GM23338 (cell line): ENCODE measurements around the gene MGAT3. TPM values are rescaled to one million over a fixed set of nuclear protein-coding genes. Genes with fewer than 3 reads are reported as not detected.

Source experiments
- ATAC-seq: fragments of 200-7000 bp; cut with Tn5 transposase; 3 replicates; pipeline ENCODE4 v1.9.1; 2020
- DNase-seq: peaks from one replicate; pipeline ENCODE4 v3.0.0-alpha.2; 2015; ENCODE audit warnings: low spot score
- H2AFZ ChIP-seq: fragments of 200-600 bp; sonication (generic); 2 replicates; pipeline ENCODE4 v1.8.0; 2016; ENCODE audit warnings: antibody characterized with exemption, mild to moderate bottlenecking, moderate library complexity
- H3F3A ChIP-seq: fragments of 200-600 bp; sonication (generic); replicated peaks from 2 replicates; pipeline ENCODE4 v1.8.0; 2017; ENCODE audit warnings: antibody characterized with exemption, mixed run types, low read depth
- H3K27ac ChIP-seq: fragments of 200-600 bp; sonication (generic); 2 replicates; pipeline ENCODE4 v1.6.1; 2016; ENCODE audit warnings: low read depth
- H3K27me3 ChIP-seq: fragments of 200-600 bp; sonication (generic); 2 replicates; pipeline ENCODE4 v1.8.0; 2016; ENCODE audit warnings: mild to moderate bottlenecking, mixed run types, moderate library complexity; ENCODE audit not compliant: insufficient read depth
- H3K36me3 ChIP-seq: fragments of 200-600 bp; sonication (generic); 2 replicates; pipeline ENCODE4 v1.8.0; 2016; ENCODE audit warnings: mild to moderate bottlenecking; ENCODE audit not compliant: insufficient read depth
- H3K4me1 ChIP-seq: fragments of 200-600 bp; sonication (generic); 2 replicates; pipeline ENCODE4 v1.8.0; 2016; ENCODE audit warnings: mild to moderate bottlenecking, moderate library complexity; ENCODE audit not compliant: insufficient read depth
- H3K4me2 ChIP-seq: fragments of 200-600 bp; sonication (generic); 2 replicates; pipeline ENCODE4 v1.7.1; 2017; ENCODE audit warnings: mixed run types
- H3K4me3 ChIP-seq: fragments of 200-600 bp; sonication (generic); 2 replicates; pipeline ENCODE4 v1.6.1; 2016; ENCODE audit warnings: mixed run types
- H3K79me2 ChIP-seq: fragments of 200-600 bp; sonication (generic); replicated peaks from 2 replicates; pipeline ENCODE4 v1.8.0; 2017; ENCODE audit warnings: mild to moderate bottlenecking; ENCODE audit not compliant: insufficient read depth
- H3K9me2 ChIP-seq: fragments of 200-600 bp; sonication (generic); 2 replicates; pipeline ENCODE4 v1.8.0; 2017; ENCODE audit not compliant: insufficient read depth
- H4K20me1 ChIP-seq: fragments of 200-600 bp; sonication (generic); replicated peaks from 2 replicates; pipeline ENCODE4 v1.8.0; 2017; ENCODE audit warnings: mild to moderate bottlenecking; ENCODE audit not compliant: insufficient read depth
- H3K27ac Mint-ChIP-seq: 2 replicates; pipeline ENCODE4 v1.8.0; 2020; ENCODE audit warnings: inconsistent platforms, mild to moderate bottlenecking, moderate library complexity, mixed read lengths
- H3K27me3 Mint-ChIP-seq: 3 replicates; pipeline ENCODE4 v1.8.0; 2022; ENCODE audit warnings: low read depth, mild to moderate bottlenecking, moderate library complexity, mixed read lengths, inconsistent platforms; ENCODE audit not compliant: insufficient read depth, poor library complexity
- H3K36me3 Mint-ChIP-seq: 3 replicates; pipeline ENCODE4 v1.8.0; 2021; ENCODE audit warnings: low read depth, mild to moderate bottlenecking, inconsistent platforms, moderate library complexity, mixed read lengths
- H3K4me1 Mint-ChIP-seq: 3 replicates; pipeline ENCODE4 v1.8.0; 2020; ENCODE audit warnings: mild to moderate bottlenecking, inconsistent platforms, mixed read lengths
- H3K4me3 Mint-ChIP-seq: 3 replicates; pipeline ENCODE4 v1.8.0; 2021; ENCODE audit warnings: moderate library complexity, mild to moderate bottlenecking, inconsistent platforms, mixed read lengths
- H3K9me3 Mint-ChIP-seq: 3 replicates; pipeline ENCODE4 v1.8.0; 2020; ENCODE audit warnings: moderate library complexity, mild to moderate bottlenecking, inconsistent platforms, mixed read lengths
- CTCF ChIP-seq, 2 experiments: fragments of 200-600 bp in 1 of 2; sonication (generic) in 1 of 2; conservative IDR thresholded peaks; 2 replicates each; pipeline versions ENCODE4 v1.5.1 to v1.6.1; 2016 to 2017; ENCODE audit warnings: antibody characterized with exemption in 2 of 2, low read depth in 2 of 2, mild to moderate bottlenecking in 2 of 2, moderate library complexity in 1 of 2
- EZH2phosphoT487 ChIP-seq: fragments of 200-600 bp; sonication (generic); IDR thresholded peaks from one replicate; pipeline ENCODE4 v1.8.1; 2018; ENCODE audit warnings: antibody characterized with exemption; ENCODE audit not compliant: unreplicated experiment
- ZNF114 ChIP-seq: fragments of 250-450 bp; sonication (Bioruptor Pico); IDR thresholded peaks from 2 replicates; pipeline ENCODE4 v1.5.0; 2020; ENCODE audit warnings: mild to moderate bottlenecking, moderate library complexity
- polyA plus RNA-seq: library from polyadenylated mRNA; unstranded; fragments of >200 nt; fragmentation: Nextera tagmentation; extraction: Ambion mirVana; gene quantifications from 2 replicates; pipeline ENCODE4 v1.2.1, GENCODE V29; 2016
- total RNA-seq: library from RNA; depleted of rRNA; stranded (reverse); fragments of >200 nt; shearing (Covaris generic); gene quantifications from 2 replicates; pipeline ENCODE4 v1.2.3, GENCODE V29; 2014
- TF ChIP-seq, protein P1 (sequence below): fragments of 250-450 bp; sonication (Bioruptor Pico); IDR thresholded peaks from 2 replicates; pipeline ENCODE4 v1.5.0; 2020; ENCODE audit warnings: mild to moderate bottlenecking, moderate library complexity
- TF ChIP-seq, protein P2 (sequence below): IDR thresholded peaks from 2 replicates; pipeline ENCODE4 v1.6.1; 2016; ENCODE audit warnings: antibody characterized with exemption

The MGAT3 gene
- total and polyA plus RNA-seq, 2 experiments from 2014 or later = 1.7 to 10.2 TPM

DNA sequence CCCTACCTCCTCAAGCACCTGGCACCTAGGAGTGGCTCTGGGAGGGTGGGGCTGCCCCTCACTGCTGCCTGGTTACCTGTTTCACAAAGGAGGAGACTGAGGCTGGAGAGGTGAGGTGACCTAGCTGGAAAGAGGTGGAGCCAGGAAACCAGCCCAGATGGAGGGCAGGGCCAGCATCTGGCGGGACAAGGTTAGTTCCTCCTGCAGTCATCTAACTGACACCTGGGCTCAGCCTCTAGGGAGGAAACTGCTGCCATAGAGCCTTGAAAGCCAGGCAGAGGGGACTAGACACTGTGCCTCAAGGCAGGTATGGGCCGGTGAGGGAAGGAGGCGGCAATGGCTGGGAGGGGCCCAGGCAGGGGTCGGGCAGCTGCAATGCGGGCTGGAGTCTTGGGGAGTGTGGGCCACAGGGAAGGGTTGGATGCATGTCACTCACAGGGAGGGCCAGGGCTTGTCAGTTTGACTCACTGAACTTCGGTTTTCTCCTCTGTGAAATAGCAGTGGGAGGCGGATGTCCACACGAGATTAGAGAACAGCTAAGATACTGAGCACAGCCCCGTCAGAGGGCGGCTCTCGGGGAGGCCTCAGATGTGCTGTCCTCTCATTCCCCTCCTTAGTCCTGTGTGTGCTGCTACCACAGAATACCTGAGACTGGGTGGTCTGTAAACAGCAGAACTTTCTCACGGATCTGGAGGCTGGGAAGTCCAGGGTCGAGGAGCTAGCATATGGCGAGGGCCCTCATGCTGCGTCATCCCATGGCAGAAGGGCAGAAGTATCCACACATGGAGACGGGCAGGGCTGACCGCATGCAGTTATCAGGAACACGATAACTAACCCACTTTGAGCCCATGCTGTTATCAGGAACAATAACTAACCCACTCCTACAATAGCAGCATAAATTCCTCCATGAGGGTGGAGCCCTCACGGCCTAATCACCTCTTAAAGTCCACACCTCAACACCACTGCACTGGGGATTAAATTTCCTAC, 16.1 kb downstream of the MGAT3 start:
- Histone ChIP-seq H3F3A (peaks cover 14% of the 10 kb centered on the region), H3K4me3 (no peak overlapping the region), H3K27me3 (no peaks in the 10 kb centered on the region), H3K27ac (no peak overlapping the region), H3K4me2 (peak overlapping the region; percentile 73; the same call in 1 of the 2 replicates), H2AFZ (no peak overlapping the region), H3K9me2 (no peaks in the 10 kb centered on the region), H3K79me2 (no peaks in the 10 kb centered on the region), H4K20me1 (no peaks in the 10 kb centered on the region; the same call in 1 of the 2 replicates), H3K36me3 (no peaks in the 10 kb centered on the region), H3K4me1 (peaks cover 49% of the 10 kb centered on the region)
- TF ChIP-seq CTCF (conservative IDR thresholded peaks at IDR 0.05; ENCODE audit: low read depth in 2 of 2) (no peak), EZH2phosphoT487 (no peak), ZNF114 (CRISPR knock-in tag) (no peak)
- TF ChIP-seq, protein P1, sequence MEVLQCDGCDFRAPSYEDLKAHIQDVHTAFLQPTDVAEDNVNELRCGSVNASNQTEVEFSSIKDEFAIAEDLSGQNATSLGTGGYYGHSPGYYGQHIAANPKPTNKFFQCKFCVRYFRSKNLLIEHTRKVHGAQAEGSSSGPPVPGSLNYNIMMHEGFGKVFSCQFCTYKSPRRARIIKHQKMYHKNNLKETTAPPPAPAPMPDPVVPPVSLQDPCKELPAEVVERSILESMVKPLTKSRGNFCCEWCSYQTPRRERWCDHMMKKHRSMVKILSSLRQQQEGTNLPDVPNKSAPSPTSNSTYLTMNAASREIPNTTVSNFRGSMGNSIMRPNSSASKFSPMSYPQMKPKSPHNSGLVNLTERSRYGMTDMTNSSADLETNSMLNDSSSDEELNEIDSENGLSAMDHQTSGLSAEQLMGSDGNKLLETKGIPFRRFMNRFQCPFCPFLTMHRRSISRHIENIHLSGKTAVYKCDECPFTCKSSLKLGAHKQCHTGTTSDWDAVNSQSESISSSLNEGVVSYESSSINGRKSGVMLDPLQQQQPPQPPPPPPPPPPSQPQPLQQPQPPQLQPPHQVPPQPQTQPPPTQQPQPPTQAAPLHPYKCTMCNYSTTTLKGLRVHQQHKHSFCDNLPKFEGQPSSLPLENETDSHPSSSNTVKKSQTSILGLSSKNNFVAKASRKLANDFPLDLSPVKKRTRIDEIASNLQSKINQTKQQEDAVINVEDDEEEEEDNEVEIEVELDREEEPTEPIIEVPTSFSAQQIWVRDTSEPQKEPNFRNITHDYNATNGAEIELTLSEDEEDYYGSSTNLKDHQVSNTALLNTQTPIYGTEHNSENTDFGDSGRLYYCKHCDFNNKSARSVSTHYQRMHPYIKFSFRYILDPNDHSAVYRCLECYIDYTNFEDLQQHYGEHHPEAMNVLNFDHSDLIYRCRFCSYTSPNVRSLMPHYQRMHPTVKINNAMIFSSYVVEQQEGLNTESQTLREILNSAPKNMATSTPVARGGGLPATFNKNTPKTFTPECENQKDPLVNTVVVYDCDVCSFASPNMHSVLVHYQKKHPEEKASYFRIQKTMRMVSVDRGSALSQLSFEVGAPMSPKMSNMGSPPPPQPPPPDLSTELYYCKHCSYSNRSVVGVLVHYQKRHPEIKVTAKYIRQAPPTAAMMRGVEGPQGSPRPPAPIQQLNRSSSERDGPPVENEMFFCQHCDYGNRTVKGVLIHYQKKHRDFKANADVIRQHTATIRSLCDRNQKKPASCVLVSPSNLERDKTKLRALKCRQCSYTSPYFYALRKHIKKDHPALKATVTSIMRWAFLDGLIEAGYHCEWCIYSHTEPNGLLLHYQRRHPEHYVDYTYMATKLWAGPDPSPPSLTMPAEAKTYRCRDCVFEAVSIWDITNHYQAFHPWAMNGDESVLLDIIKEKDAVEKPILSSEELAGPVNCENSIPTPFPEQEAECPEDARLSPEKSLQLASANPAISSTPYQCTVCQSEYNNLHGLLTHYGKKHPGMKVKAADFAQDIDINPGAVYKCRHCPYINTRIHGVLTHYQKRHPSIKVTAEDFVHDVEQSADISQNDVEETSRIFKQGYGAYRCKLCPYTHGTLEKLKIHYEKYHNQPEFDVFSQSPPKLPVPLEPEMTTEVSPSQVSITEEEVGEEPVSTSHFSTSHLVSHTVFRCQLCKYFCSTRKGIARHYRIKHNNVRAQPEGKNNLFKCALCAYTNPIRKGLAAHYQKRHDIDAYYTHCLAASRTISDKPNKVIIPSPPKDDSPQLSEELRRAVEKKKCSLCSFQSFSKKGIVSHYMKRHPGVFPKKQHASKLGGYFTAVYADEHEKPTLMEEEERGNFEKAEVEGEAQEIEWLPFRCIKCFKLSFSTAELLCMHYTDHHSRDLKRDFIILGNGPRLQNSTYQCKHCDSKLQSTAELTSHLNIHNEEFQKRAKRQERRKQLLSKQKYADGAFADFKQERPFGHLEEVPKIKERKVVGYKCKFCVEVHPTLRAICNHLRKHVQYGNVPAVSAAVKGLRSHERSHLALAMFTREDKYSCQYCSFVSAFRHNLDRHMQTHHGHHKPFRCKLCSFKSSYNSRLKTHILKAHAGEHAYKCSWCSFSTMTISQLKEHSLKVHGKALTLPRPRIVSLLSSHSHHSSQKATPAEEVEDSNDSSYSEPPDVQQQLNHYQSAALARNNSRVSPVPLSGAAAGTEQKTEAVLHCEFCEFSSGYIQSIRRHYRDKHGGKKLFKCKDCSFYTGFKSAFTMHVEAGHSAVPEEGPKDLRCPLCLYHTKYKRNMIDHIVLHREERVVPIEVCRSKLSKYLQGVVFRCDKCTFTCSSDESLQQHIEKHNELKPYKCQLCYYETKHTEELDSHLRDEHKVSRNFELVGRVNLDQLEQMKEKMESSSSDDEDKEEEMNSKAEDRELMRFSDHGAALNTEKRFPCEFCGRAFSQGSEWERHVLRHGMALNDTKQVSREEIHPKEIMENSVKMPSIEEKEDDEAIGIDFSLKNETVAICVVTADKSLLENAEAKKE (CRISPR knock-in tag) = no peak
- TF ChIP-seq, protein P2, sequence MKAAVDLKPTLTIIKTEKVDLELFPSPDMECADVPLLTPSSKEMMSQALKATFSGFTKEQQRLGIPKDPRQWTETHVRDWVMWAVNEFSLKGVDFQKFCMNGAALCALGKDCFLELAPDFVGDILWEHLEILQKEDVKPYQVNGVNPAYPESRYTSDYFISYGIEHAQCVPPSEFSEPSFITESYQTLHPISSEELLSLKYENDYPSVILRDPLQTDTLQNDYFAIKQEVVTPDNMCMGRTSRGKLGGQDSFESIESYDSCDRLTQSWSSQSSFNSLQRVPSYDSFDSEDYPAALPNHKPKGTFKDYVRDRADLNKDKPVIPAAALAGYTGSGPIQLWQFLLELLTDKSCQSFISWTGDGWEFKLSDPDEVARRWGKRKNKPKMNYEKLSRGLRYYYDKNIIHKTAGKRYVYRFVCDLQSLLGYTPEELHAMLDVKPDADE = no peak
- peaks cover 24% of the 10 kb centered on the region for H3K27me3 Mint-ChIP-seq
- H3K27ac Mint-ChIP-seq = no peak overlapping the region
- ATAC-seq = peak; percentile 2; the same call in 2 of the 3 replicates
- no peak for DNase-seq
- H3K9me3 Mint-ChIP-seq = no peaks in the 10 kb centered on the region; the same call in 2 of the 3 replicates
- peak overlapping the region; percentile 16; the same call in 1 of the 3 replicates for H3K4me3 Mint-ChIP-seq
- H3K36me3 Mint-ChIP-seq = no peaks in the 10 kb centered on the region; the same call in 2 of the 3 replicates
- H3K4me1 Mint-ChIP-seq = peaks cover 75% of the 10 kb centered on the region
